ENCODE measurements around the gene RTEL1.

The RTEL1 gene

DNA sequence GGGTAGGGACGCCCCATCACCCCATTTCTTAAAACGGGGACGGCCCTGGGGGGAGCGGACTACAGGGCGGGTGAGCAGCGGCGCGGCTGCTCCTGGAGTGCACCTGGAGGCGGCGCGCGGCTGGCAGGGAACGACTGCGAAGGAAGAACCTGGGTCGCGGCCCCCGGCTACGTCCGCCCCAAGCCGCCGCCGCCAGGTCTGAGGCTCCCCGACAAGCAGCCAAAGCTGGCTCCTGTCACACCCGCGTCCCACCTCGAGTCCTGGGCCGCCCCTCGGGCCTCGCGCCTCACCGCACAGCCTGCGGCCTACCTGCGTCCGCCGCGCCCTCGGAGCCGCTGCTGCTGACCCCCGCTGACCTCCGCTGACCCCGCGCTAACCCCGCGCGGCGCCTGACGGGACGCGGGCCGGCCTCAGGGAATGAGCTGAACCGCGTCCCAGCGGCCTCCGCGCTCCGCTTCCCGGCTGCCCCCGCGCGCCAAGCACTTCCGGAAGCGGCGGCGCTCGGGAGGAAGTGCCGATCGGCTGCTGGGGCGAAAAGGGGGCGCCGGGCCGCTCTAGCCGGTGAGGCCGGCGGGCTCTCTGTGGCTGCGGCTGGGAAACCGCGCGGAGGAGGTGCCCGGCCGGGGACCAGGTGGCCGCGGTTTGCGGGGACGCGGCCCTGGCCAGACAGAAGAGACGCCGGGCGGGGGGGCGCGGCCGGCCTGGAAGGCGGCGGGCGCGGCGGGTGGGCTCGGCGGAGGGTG lies 49.6 kb downstream of the RTEL1 start, which contains the start of the genes ARFRP1 and ZGPAT (continued):
- TF ChIP-seq, protein P1, sequence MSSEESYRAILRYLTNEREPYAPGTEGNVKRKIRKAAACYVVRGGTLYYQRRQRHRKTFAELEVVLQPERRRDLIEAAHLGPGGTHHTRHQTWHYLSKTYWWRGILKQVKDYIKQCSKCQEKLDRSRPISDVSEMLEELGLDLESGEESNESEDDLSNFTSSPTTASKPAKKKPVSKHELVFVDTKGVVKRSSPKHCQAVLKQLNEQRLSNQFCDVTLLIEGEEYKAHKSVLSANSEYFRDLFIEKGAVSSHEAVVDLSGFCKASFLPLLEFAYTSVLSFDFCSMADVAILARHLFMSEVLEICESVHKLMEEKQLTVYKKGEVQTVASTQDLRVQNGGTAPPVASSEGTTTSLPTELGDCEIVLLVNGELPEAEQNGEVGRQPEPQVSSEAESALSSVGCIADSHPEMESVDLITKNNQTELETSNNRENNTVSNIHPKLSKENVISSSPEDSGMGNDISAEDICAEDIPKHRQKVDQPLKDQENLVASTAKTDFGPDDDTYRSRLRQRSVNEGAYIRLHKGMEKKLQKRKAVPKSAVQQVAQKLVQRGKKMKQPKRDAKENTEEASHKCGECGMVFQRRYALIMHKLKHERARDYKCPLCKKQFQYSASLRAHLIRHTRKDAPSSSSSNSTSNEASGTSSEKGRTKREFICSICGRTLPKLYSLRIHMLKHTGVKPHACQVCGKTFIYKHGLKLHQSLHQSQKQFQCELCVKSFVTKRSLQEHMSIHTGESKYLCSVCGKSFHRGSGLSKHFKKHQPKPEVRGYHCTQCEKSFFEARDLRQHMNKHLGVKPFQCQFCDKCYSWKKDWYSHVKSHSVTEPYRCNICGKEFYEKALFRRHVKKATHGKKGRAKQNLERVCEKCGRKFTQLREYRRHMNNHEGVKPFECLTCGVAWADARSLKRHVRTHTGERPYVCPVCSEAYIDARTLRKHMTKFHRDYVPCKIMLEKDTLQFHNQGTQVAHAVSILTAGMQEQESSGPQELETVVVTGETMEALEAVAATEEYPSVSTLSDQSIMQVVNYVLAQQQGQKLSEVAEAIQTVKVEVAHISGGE (tag by site-specific recombination; conservative IDR thresholded peaks at IDR 0.05; ENCODE audit: low read depth) = peak; percentile 80
- peak; percentile 74 for TF ChIP-seq ZBTB8A (tag by site-specific recombination; IDR thresholded peaks at IDR 0.05)
- peak; percentile 46; the same call in 1 of the 2 replicates for TF ChIP-seq YY1 (tag by site-specific recombination; IDR thresholded peaks at IDR 0.05)
- TF ChIP-seq, protein P2, sequence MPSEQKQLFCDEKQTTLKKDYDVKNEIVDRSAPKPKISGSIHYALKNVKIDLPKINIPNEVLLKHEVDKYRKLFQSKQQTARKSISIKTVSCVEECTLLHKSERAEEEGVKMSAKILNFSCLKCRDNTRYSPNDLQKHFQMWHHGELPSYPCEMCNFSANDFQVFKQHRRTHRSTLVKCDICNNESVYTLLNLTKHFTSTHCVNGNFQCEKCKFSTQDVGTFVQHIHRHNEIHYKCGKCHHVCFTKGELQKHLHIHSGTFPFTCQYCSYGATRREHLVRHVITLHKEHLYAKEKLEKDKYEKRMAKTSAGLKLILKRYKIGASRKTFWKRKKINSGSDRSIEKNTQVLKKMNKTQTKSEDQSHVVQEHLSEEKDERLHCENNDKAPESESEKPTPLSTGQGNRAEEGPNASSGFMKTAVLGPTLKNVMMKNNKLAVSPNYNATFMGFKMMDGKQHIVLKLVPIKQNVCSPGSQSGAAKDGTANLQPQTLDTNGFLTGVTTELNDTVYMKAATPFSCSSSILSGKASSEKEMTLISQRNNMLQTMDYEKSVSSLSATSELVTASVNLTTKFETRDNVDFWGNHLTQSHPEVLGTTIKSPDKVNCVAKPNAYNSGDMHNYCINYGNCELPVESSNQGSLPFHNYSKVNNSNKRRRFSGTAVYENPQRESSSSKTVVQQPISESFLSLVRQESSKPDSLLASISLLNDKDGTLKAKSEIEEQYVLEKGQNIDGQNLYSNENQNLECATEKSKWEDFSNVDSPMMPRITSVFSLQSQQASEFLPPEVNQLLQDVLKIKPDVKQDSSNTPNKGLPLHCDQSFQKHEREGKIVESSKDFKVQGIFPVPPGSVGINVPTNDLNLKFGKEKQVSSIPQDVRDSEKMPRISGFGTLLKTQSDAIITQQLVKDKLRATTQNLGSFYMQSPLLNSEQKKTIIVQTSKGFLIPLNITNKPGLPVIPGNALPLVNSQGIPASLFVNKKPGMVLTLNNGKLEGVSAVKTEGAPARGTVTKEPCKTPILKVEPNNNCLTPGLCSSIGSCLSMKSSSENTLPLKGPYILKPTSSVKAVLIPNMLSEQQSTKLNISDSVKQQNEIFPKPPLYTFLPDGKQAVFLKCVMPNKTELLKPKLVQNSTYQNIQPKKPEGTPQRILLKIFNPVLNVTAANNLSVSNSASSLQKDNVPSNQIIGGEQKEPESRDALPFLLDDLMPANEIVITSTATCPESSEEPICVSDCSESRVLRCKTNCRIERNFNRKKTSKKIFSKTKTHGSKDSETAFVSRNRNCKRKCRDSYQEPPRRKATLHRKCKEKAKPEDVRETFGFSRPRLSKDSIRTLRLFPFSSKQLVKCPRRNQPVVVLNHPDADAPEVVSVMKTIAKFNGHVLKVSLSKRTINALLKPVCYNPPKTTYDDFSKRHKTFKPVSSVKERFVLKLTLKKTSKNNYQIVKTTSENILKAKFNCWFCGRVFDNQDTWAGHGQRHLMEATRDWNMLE (tag by site-specific recombination; conservative IDR thresholded peaks at IDR 0.05; ENCODE audit: low read depth) = peak; percentile 78
- TF ChIP-seq, protein P3, sequence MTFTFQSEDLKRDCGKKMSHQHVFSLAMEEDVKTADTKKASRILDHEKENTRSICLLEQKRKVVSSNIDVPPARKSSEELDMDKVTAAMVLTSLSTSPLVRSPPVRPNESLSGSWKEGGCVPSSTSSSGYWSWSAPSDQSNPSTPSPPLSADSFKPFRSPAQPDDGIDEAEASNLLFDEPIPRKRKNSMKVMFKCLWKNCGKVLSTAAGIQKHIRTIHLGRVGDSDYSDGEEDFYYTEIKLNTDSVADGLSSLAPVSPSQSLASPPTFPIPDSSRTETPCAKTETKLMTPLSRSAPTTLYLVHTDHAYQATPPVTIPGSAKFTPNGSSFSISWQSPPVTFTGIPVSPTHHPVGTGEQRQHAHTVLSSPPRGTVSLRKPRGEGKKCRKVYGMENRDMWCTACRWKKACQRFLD (tag by site-specific recombination; IDR thresholded peaks at IDR 0.05) = 0 out of 2 replicates have a peak, but pooled peaks have one; percentile 17
- no peak for TF ChIP-seq OVOL3 (tag by site-specific recombination; IDR thresholded peaks at IDR 0.05)
- 0 out of 2 replicates have a peak, but pooled peaks have one; percentile 44 for TF ChIP-seq ZNF121 (tag by site-specific recombination; IDR thresholded peaks at IDR 0.05)
- no peak for TF ChIP-seq ZNF548 (tag by site-specific recombination; IDR thresholded peaks at IDR 0.05)
- peak; percentile 77 for TF ChIP-seq ZSCAN30 (tag by site-specific recombination; IDR thresholded peaks at IDR 0.05)
- TF ChIP-seq HOXC10 (CRISPR knock-in tag; IDR thresholded peaks at IDR 0.05) = no peak; the same call in 1 of the 2 replicates
- peak; percentile 96 for TF ChIP-seq ZNF561 (tag by site-specific recombination; IDR thresholded peaks at IDR 0.05; ENCODE audit: borderline replicate concordance)
- no peak for TF ChIP-seq PRDM1 (tag by site-specific recombination; IDR thresholded peaks at IDR 0.05)
- TF ChIP-seq, protein P4, sequence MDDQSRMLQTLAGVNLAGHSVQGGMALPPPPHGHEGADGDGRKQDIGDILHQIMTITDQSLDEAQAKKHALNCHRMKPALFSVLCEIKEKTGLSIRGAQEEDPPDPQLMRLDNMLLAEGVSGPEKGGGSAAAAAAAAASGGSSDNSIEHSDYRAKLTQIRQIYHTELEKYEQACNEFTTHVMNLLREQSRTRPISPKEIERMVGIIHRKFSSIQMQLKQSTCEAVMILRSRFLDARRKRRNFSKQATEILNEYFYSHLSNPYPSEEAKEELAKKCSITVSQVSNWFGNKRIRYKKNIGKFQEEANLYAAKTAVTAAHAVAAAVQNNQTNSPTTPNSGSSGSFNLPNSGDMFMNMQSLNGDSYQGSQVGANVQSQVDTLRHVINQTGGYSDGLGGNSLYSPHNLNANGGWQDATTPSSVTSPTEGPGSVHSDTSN (CRISPR knock-in tag; IDR thresholded peaks at IDR 0.05) = peak; percentile 84
- peak; percentile 40; the same call in 1 of the 2 replicates for TF ChIP-seq SP2 (tag by site-specific recombination; IDR thresholded peaks at IDR 0.05)
- TF ChIP-seq KLF8 (tag by site-specific recombination; IDR thresholded peaks at IDR 0.05) = peak; percentile 48; the same call in 1 of the 2 replicates
- no peak for TF ChIP-seq ZNF843 (tag by site-specific recombination; IDR thresholded peaks at IDR 0.05)
- TF ChIP-seq ZNF76 (tag by site-specific recombination; IDR thresholded peaks at IDR 0.05; ENCODE audit: borderline replicate concordance, low read depth) = peak; percentile 99
- TF ChIP-seq, protein P5, sequence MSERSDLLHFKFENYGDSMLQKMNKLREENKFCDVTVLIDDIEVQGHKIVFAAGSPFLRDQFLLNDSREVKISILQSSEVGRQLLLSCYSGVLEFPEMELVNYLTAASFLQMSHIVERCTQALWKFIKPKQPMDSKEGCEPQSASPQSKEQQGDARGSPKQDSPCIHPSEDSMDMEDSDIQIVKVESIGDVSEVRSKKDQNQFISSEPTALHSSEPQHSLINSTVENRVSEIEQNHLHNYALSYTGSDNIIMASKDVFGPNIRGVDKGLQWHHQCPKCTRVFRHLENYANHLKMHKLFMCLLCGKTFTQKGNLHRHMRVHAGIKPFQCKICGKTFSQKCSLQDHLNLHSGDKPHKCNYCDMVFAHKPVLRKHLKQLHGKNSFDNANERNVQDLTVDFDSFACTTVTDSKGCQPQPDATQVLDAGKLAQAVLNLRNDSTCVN (tag by site-specific recombination; optimal IDR thresholded peaks at IDR 0.05) = peak; percentile 86
- TF ChIP-seq, protein P6, sequence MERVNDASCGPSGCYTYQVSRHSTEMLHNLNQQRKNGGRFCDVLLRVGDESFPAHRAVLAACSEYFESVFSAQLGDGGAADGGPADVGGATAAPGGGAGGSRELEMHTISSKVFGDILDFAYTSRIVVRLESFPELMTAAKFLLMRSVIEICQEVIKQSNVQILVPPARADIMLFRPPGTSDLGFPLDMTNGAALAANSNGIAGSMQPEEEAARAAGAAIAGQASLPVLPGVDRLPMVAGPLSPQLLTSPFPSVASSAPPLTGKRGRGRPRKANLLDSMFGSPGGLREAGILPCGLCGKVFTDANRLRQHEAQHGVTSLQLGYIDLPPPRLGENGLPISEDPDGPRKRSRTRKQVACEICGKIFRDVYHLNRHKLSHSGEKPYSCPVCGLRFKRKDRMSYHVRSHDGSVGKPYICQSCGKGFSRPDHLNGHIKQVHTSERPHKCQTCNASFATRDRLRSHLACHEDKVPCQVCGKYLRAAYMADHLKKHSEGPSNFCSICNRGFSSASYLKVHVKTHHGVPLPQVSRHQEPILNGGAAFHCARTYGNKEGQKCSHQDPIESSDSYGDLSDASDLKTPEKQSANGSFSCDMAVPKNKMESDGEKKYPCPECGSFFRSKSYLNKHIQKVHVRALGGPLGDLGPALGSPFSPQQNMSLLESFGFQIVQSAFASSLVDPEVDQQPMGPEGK (tag by site-specific recombination; IDR thresholded peaks at IDR 0.05) = peak; percentile 40; the same call in 1 of the 2 replicates
- TF ChIP-seq, protein P7, sequence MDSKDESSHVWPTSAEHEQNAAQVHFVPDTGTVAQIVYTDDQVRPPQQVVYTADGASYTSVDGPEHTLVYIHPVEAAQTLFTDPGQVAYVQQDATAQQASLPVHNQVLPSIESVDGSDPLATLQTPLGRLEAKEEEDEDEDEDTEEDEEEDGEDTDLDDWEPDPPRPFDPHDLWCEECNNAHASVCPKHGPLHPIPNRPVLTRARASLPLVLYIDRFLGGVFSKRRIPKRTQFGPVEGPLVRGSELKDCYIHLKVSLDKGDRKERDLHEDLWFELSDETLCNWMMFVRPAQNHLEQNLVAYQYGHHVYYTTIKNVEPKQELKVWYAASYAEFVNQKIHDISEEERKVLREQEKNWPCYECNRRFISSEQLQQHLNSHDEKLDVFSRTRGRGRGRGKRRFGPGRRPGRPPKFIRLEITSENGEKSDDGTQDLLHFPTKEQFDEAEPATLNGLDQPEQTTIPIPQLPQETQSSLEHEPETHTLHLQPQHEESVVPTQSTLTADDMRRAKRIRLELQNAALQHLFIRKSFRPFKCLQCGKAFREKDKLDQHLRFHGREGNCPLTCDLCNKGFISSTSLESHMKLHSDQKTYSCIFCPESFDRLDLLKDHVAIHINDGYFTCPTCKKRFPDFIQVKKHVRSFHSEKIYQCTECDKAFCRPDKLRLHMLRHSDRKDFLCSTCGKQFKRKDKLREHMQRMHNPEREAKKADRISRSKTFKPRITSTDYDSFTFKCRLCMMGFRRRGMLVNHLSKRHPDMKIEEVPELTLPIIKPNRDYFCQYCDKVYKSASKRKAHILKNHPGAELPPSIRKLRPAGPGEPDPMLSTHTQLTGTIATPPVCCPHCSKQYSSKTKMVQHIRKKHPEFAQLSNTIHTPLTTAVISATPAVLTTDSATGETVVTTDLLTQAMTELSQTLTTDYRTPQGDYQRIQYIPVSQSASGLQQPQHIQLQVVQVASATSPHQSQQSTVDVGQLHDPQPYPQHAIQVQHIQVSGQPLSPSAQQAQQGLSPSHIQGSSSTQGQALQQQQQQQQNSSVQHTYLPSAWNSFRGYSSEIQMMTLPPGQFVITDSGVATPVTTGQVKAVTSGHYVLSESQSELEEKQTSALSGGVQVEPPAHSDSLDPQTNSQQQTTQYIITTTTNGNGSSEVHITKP (tag by site-specific recombination; IDR thresholded peaks at IDR 0.05) = peak; percentile 29; the same call in 1 of the 2 replicates

Data from HEK293 (cell line).